Activated CD4-positive, alpha-beta T cell treated with anti-CD3 and anti-CD28 coated beads, Interleukin-2, Interleukin-4, amounts not matched to agents 100 ng/mL and 50 ng/mL, durations not matched to agents 16 hours and 8 hours (primary cell): ENCODE data around the gene PSMD4.
"Not testable (repeated sequence)": the region's sequence is repeated elsewhere in the genome, so short reads cannot be mapped to it uniquely, and the experiment has no call there.

Source experiments
- DNase-seq: peaks from one replicate; pipeline ENCODE4 v3.0.0-alpha.2; 2020; ENCODE audit warnings: low spot score

PSMD4 gene

GRCh38 chr1:151273924-151274466 is 19.5 kb downstream of the PSMD4 start:
- DNase-seq, result no peak

- not testable (repeated sequence) for DNase-seq
These were observed 20.8 kb downstream of the PSMD4 start for GRCh38 chr1:151275341-151275740.

DNA sequence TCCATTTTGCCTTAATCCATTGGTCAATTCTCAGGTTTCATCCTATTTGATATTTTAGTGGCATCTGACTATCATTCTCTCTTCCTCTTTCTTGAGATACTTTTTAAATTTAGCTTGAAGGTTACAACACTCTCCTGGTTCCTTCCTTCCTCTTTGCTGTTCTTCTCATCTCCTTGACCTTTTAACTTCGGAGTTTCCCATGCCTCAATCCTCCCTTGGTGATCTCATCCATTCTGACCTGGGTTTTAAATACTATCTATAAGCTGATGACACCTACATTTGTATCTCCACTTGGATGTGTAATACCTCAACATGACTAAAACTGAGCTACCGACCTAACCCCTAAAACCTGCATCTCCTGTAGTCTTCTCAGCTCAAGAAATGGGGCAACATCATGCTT is 22.7 kb downstream of the PSMD4 start:
- peak; percentile 38 for DNase-seq

DNA sequence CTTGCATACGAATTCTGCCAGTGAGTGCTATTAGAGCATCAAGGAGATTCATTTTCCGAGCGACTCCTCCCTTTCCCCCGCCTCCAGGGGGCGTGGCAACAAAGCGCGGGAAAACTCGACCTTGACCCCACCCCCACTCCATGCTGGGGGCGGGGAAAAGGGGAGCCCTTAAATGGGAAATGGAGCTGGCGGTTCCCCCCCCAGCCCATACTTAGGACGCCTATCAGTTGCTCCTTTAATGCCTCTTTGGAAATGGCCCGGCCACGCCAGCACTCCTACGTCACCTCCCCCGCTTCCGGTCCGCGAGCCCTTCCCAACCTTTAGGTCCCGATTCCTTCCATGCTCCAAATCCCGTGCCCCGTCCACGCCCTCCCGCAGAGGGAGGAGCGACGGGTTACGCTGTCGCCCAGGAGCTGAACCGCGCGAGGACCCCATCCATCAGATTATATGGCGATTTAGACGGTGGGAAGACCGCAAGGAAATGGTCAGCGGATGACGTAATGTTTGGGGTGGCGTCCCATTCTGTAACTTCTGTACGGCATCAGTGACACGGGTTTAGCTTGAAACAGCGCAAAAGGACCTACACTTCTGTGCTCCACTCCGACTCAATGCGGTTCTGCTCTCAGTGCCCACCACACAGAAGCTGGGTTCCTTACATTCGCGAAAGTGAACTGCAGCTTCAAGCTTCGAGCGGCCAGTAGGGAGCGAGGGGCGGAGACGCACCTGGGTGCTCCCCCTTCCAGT is 26.9 kb downstream of the PSMD4 start:
- DNase-seq, result peak; percentile 97

- DNase-seq, result peak; percentile 100
These were observed 27.7 kb downstream of the PSMD4 start, which contains the start of gene ZNF687 for GRCh38 chr1:151281969-151282882. TSS of gene ZNF687 (plus strand) at chr1:151282299. CDS start at chr1:151286292, 3,993 bp downstream.

DNA sequence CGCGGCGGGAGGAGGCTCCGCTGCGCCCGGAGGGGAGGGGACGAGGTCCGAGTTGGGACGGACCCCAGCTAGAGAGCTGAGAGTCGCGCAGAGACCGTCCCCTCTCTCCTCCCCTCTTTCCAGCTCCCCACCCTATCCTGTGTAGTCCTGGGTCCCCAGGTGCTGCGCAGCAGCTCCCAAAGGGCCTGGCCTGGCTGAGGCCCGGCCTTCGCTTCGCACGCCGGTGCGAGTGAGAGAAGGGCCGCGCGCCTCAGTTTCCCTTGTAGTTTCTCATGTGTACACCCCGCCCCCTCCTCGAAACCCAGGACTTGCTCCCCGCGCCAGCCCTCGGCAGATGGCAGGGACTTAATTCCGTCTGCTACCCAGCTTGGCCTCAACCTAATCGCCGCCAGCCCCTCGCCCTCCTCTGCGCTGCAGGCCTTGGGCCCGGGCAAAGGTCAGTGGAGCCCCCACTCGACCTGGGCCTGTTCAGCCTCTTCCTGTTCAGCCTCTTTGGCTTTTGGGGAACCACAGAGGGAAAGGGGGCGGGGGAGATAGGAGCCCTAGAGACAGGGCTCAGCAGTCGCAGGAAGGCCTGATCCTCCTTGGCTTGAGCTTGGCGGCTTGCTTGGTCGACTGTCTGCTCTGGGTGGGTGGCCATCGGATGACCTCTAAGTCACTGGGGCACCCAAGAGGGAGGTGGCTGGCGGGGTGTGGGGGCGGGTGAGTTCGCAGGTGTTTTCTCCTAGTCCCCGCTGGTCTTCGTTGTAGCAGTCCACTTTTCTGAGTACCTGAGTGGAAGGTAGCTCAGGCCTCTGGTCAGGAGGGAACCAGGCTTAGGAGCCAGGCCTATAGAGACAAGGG is 28.6 kb downstream of the PSMD4 start:
- peak; percentile 11 for DNase-seq

DNA sequence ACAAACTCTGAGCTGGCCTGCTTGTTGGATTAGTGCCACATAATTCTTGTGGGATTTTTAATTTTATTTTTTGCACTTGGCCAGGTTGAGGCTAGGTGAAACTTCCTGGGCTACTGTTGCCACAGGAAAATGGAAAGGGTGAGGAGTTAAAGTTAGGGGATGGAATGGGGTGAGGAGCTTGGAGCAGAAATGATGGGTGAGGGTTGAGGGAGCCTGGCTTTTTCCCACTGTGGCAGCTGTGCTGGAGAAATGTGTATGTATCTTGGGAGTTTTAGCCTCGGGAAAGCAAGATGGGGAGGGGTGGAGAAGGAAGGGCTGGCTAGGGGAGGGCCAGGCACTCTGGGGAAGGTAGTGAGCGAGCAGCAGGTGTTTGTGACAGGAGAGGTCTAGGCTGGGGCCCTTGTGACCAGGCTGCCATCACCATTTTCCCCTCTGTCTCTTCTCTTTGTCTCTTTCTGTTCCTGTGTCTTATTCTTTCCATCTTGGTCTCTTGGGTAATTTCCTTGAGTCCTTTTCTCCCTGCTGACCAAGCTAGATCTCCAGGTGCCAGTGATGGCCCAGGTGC is 29.6 kb downstream of the PSMD4 start:
- no peak for DNase-seq

DNA sequence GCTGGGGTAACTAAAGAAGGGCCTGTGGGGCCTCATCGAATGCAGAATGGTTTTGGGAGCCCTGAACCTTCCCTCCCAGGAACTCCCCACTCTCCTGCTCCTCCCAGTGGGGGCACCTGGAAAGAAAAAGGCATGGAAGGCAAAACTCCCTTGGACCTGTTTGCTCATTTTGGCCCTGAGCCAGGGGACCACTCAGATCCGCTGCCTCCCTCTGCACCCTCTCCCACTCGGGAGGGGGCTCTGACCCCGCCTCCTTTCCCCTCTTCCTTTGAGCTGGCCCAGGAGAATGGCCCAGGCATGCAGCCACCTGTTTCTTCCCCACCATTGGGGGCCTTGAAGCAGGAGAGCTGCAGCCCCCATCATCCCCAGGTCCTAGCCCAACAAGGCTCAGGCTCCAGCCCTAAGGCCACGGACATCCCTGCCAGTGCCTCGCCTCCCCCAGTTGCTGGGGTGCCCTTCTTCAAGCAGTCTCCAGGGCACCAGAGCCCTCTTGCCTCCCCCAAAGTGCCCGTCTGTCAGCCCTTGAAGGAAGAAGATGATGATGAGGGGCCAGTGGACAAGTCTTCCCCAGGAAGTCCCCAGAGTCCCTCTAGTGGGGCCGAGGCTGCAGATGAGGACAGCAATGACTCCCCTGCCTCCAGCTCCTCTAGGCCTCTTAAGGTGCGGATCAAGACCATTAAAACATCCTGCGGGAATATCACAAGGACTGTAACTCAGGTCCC is 32.2 kb downstream of the PSMD4 start:
- no peak for DNase-seq

GRCh38 chr1:151287341-151287699 is 32.8 kb downstream of the PSMD4 start:
- no peak for DNase-seq

GRCh38 chr1:151287767-151288500 is 33.4 kb downstream of the PSMD4 start:
- DNase-seq, result no peak

GRCh38 chr1:151288502-151288901 is 34.0 kb downstream of the PSMD4 start:
- DNase-seq, result no peak

GRCh38 chr1:151289080-151289935 is 34.8 kb downstream of the PSMD4 start:
- DNase-seq, result no peak

DNA sequence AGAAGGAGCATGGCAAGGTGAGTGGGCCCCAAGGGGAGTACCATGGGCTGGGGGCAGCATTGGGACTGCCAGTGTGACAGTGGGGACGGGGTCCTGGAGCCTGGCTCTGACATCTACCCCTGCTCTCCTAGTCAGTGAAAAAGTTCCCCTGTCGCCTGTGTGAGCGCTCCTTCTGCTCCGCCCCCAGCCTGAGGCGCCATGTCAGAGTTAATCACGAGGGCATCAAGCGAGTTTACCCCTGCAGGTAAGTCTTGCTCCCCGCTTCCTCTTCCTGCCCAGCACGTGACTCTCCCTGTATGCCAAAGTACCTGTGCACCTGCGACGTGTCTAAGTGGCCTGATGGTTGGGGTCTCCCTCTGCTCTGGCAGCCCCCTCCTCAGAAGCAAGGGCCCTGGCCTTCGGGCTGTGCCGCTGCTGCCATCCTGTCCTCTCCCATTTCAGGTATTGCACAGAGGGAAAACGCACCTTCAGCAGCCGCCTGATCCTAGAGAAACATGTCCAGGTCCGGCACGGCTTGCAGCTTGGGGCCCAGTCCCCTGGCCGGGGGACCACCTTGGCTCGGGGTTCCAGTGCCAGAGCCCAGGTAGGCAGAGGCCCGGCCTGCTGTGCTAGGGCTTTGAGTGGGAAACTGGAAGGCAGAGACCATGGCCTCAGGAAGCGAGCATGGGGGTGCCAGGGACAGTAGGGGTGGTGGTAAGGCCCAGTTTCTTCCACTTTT is 35.6 kb downstream of the PSMD4 start:
- DNase-seq, result no peak

GRCh38 chr1:151290709-151291303 is 36.3 kb downstream of the PSMD4 start:
- DNase-seq, result no peak

DNA sequence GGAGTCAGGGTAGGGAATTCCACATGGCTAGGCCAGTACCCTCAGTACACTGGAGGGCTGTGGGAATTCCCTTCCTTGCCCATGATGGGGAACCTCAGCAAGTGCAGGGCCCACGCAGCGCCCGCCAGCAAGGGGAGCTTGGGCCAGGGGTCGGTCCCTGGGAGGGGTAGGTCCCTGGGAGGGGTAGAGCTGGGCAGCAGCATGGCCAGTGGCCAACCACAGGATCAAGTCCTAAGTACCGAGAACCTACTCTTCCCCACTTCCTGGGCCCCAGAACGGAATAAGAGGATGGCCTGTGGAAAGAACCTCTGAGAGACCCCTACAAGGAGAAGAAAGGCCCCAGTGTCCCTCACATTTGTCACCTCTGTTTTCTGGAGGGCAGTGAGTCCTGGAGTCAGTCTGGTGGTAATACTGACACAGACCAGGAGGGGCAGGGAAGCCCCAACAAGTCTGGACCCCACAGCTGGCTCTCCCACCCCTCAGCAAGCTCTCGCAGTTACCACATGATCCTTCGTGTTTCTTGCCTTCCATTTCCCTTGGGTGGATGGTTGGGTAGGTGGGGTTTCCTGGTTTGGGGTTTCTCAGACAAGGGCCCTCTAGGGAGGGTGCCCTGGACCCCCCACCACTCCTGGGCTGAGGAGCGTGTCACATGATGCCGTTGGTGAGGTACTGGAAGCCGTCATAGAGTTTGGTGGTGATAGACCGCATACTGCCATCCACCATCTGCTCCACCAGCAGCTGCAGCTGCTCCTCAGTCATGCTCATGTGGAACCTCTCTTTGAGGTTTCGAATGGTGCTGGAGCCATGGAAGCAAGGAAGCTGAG is 37.9 kb downstream of the PSMD4 start:
- no peak for DNase-seq

DNA sequence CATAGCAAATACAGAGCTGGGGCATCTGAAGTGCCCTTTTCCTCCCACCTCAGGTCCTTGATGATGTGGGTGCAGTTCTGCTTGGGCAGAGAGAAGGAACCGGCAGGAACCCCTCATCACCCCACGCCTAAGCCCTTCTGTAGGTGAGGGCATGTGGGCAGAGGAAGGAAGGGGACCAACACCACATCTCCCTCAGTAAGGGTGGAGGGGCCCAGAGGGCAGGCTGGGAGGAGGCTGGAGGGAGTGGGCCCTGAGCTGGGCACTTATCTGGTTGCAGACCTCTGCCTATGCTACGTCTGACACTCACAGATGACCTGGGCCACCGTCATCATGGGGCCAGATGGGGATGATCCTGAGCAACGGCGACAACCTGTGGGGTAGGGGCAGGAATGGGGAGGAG is 38.6 kb downstream of the PSMD4 start:
- no peak for DNase-seq

DNA sequence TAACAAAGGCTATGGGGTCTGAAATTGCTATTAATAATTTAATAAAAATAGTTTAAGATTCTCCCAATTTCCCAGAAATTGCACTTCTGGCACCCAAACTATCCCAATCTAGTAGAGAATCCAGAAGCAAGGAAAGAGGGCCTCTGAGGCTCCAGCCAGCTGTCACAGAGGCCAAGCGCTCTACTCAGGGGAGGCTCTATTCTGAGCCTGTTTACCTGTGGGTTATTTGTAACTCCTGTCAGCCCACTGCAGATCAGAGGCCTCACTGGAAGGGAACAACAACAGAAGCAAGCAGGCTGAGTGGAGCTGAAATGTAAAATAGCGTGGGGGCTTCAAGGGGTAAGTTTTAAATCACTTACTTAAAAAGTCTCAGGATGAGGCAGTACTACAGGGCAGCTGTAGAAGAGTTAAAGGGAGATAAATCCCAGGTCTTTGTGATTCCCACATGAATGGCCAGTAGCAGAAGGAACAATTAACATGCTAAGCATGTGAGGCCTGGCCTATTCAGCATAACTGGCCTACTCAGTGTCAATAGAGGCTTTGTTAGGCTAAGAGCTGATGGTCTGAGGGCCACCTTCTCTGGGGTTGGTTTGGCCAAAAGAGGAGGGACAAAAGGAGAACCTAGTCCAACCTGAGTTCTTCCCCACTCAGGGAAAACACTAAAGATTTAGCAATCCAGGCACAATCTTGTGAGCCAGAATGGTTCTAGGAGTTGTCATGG is 40.4 kb downstream of the PSMD4 start:
- no peak for DNase-seq
